MCF 10A (cell line): Measurements from ENCODE around the gene LYZ. TPM values are rescaled to one million over a fixed set of nuclear protein-coding genes. Genes with fewer than 3 reads are reported as not detected.

Experiments used
- BruUV-seq: library from RNA; stranded (reverse); fragments of 400-500 nt; replicated peaks from 2 replicates; lab custom pipeline; 2021; lab: Mats Ljungman, UMichigan
- CTCF ChIA-PET: fragments of 300-600 bp; sonication (Branson Sonifier 250); formaldehyde crosslinking; extraction: SDS; loops from one replicate; lab custom pipeline; 2021; ENCODE audit warnings: antibody characterized with exemption, inconsistent platforms; lab: Yijun Ruan, JAX
- POLR2A ChIA-PET: fragments of 300-600, 350-650 bp; sonication (Branson Sonifier 250); formaldehyde crosslinking; extraction: SDS; loops from one replicate; lab custom pipeline; 2020; ENCODE audit warnings: antibody characterized with exemption, inconsistent platforms; lab: Yijun Ruan, JAX
- DNase-seq: peaks from one replicate; pipeline ENCODE4 v3.0.0-alpha.2; 2018; ENCODE audit not compliant: unreplicated experiment
- H3K27ac Mint-ChIP-seq: one replicate; pipeline ENCODE4 v1.8.0; 2022; ENCODE audit warnings: mild to moderate bottlenecking, low read depth, mixed read lengths; ENCODE audit not compliant: unreplicated experiment
- H3K27me3 Mint-ChIP-seq: one replicate; pipeline ENCODE4 v1.8.0; 2022; ENCODE audit warnings: mixed read lengths; ENCODE audit not compliant: insufficient read depth, unreplicated experiment
- H3K36me3 Mint-ChIP-seq: one replicate; pipeline ENCODE4 v1.8.0; 2022; ENCODE audit warnings: mild to moderate bottlenecking, moderate library complexity, mixed read lengths; ENCODE audit not compliant: insufficient read depth, unreplicated experiment
- H3K4me1 Mint-ChIP-seq: one replicate; pipeline ENCODE4 v1.8.0; 2022; ENCODE audit warnings: mixed read lengths; ENCODE audit not compliant: insufficient read depth, unreplicated experiment
- H3K4me3 Mint-ChIP-seq: one replicate; pipeline ENCODE4 v1.8.0; 2022; ENCODE audit warnings: mild to moderate bottlenecking, moderate library complexity, mixed read lengths; ENCODE audit not compliant: unreplicated experiment
- H3K9me3 Mint-ChIP-seq: one replicate; pipeline ENCODE4 v1.8.0; 2022; ENCODE audit warnings: mixed read lengths; ENCODE audit not compliant: unreplicated experiment
- CTCF ChIP-seq: fragments of 200-600 bp; IDR thresholded peaks from one replicate; pipeline ENCODE4 v1.8.0; 2022; ENCODE audit warnings: antibody characterized with exemption, mild to moderate bottlenecking; ENCODE audit not compliant: unreplicated experiment
- intact Hi-C: fragments of 100-400 bp; cut with micrococcal nuclease; formaldehyde crosslinking; loops from 2 replicates; pipeline ENCODE4 v1.14.1; 2022
- total RNA-seq: library from RNA; stranded (reverse); gene quantifications from 2 replicates; pipeline ENCODE4 v1.2.3, GENCODE V29; 2022

The LYZ gene
- total RNA-seq, 1 experiment from 2014 or later: not detected

DNA sequence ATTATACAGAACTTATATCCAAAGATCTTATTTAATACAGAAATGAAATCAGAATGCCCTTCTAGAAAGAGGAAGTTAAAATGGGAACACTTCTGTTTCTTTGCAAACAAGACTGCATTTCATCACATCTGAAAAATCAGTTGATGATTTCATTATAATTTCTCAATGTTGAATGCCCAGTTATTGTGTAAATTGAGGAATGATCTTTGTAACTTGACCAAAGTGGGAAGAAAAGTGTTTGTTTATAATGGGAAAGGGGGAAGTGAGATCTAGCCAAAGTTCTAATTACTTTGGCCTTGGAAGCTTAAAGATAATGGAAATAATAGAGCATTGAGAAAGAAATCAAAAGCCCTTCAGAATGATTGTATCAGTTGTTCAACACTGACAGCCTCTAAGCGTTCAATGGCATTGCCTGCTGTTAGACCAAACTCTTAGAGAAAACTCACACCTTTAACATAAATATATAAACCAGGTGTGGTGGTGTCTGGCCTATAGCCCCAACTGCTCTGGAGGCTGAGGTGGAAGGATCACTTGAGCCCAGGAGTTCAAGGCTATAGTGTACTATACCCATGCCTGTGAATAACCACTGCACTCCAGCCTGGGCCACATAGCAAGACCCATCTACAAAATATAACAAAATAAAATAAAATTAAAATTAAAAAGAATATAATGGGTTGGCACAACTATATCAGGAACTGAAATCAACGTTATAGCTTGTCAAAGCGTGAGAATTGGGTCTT, 9.9 kb upstream of the LYZ start:
- CTCF ChIA-PET: interaction anchor here (0.6 to 0.7 kb wide), 3 partner anchors 187 to 357 kb away, joined by 3 to 4 read pairs (median 4); no protein-coding TSS in a partner anchor
- Mint-ChIP-seq H3K9me3 (no peaks in the 10 kb centered on the region), H3K36me3 (no peaks in the 10 kb centered on the region), H3K27me3 (no peaks in the 10 kb centered on the region), H3K27ac (no peak overlapping the region), H3K4me3 (no peak overlapping the region), H3K4me1 (peaks cover 5% of the 10 kb centered on the region)
- TF ChIP-seq CTCF: no peak
- intact Hi-C loops: no loop called here
- no TSS peak for BruUV-seq
- POLR2A ChIA-PET: interaction anchor here (0.6 kb wide), 1 partner anchor 1506 kb away, joined by 3 read pairs; no protein-coding TSS in a partner anchor
- DNase-seq: peak; percentile 11

GRCh38 chr12:69338936-69339335, 9.2 kb upstream of the LYZ start:
- no peak for DNase-seq
- Mint-ChIP-seq H3K4me3 (no peak overlapping the region), H3K36me3 (no peaks in the 10 kb centered on the region), H3K4me1 (peaks cover 5% of the 10 kb centered on the region), H3K9me3 (no peaks in the 10 kb centered on the region), H3K27me3 (no peaks in the 10 kb centered on the region), H3K27ac (no peak overlapping the region)
- intact Hi-C loops: no loop called here
- CTCF ChIA-PET: interaction anchor here (0.6 kb wide), 1 partner anchor 188 kb away, joined by 3 read pairs; no protein-coding TSS in a partner anchor
- no TSS peak for BruUV-seq
- POLR2A ChIA-PET: interaction anchor here (0.6 kb wide), 1 partner anchor 1505 kb away, joined by 3 read pairs; no protein-coding TSS in a partner anchor
- TF ChIP-seq CTCF: no peak

DNA sequence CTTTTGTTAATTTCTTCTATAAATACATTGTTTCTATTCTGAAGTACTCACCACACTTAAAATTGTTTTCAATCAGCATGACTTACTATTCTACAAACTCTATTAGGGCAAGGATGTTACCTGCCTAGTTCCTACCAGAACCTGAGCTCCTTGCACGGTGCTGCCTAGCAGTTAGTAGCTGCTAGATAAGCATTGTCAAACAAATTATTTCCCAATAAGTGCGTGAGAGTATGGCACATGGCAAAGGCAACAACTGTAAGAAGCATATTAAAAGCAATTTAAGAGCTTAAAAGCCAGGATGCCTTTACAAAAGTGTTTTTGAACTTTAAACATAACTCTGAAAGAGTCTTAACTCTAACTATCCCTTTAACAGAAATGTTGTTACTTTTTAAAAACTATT, 8.2 kb upstream of the LYZ start:
- Mint-ChIP-seq H3K9me3 (no peaks in the 10 kb centered on the region), H3K4me3 (no peak overlapping the region), H3K36me3 (no peaks in the 10 kb centered on the region), H3K27me3 (no peaks in the 10 kb centered on the region), H3K4me1 (peaks cover 5% of the 10 kb centered on the region), H3K27ac (no peak overlapping the region)
- no peak for DNase-seq
- intact Hi-C loops: no loop called here
- CTCF ChIA-PET: interaction anchor here (0.6 kb wide), 1 partner anchor 10 kb away, joined by 3 read pairs; no protein-coding TSS in a partner anchor
- no TSS peak for BruUV-seq
- no peak for TF ChIP-seq CTCF
- POLR2A ChIA-PET: no interaction called here

DNA sequence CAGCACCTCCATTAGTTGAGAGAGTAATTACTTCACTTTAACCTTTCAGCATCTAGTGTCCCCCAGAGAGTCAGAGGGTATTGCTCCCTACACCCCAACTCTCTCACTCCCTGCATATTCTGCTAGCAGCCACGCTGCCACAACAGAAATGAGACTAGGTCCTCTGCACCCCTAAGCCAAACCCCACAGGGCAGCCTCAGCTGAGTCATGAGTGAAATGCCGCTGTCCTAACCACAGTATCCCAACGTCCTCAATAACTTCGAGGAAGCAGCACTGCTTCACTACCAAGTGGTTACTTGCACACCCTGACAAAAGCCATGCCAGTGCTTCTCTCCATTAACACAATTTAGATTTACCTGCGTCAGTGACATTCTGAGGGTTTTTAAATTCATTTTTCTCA, 6.9 kb upstream of the LYZ start:
- H3K27me3 Mint-ChIP-seq: no peaks in the 10 kb centered on the region
- intact Hi-C loops: no loop called here
- H3K27ac Mint-ChIP-seq: no peak overlapping the region
- no peak for TF ChIP-seq CTCF
- H3K4me1 Mint-ChIP-seq: peaks cover 5% of the 10 kb centered on the region
- ChIA-PET POLR2A (no interaction called here), CTCF (no interaction called here)
- H3K36me3 Mint-ChIP-seq: no peaks in the 10 kb centered on the region
- peak; percentile 20 for DNase-seq
- H3K9me3 Mint-ChIP-seq: no peaks in the 10 kb centered on the region
- no TSS peak for BruUV-seq
- no peak overlapping the region for H3K4me3 Mint-ChIP-seq
